Measurements from ENCODE around the gene FAF1.
"Not testable (repeated sequence)": the region's sequence is repeated elsewhere in the genome, so short reads cannot be mapped to it uniquely, and the experiment has no call there.

The FAF1 gene

DNA sequence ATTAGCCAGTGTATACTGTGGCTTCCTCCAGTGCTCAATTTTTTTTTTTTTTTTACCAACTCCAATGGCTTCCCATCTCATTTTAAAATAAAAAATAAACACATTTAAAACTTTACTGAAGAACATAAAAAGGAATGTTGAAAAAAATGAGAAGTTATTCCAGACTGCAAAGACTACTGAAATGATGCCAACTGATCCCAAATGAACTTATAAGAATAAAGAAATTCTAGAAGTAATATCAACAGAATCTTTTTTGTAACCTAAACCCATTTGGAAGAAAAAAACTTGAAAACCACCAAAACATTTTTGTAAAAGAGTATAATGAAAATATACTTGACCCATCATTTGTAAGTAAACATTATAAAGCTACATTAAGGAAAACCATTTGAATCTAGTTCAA is 129.4 kb downstream of the FAF1 start:
- Histone ChIP-seq H3K4me2 (ENCODE audit: low read length) (no peak overlapping the region), H3K79me2 (ENCODE audit: control insufficient read depth, low read length) (peaks cover 63% of the 10 kb centered on the region), H3K9me3 (ENCODE audit: control insufficient read depth, insufficient read depth, low read length) (no peaks in the 10 kb centered on the region), H3K27me3 (ENCODE audit: control insufficient read depth, low read length) (no peaks in the 10 kb centered on the region), H3K36me3 (ENCODE audit: control insufficient read depth, low read length) (no peaks in the 10 kb centered on the region; the same call in 1 of the 2 replicates), H3K27ac (ENCODE audit: low read depth, low read length) (no peak overlapping the region), H3K9me2 (replicated peaks; ENCODE audit: control insufficient read depth, low read length) (no peaks in the 10 kb centered on the region), H3K4me3 (ENCODE audit: low read length) (no peak overlapping the region), H4K20me1 (ENCODE audit: control insufficient read depth, insufficient read depth, low read depth, low read length) (peaks cover 3% of the 10 kb centered on the region; the same call in 1 of the 2 replicates), H3F3A (ENCODE audit: control insufficient read depth, insufficient read depth) (no peaks in the 10 kb centered on the region), H3K4me1 (ENCODE audit: control insufficient read depth, low read length) (no peaks in the 10 kb centered on the region)
- no peak for TF ChIP-seq EZH2phosphoT487 (IDR thresholded peaks at IDR 0.05; ENCODE audit: borderline replicate concordance, low read length)
- TF ChIP-seq, protein P1, sequence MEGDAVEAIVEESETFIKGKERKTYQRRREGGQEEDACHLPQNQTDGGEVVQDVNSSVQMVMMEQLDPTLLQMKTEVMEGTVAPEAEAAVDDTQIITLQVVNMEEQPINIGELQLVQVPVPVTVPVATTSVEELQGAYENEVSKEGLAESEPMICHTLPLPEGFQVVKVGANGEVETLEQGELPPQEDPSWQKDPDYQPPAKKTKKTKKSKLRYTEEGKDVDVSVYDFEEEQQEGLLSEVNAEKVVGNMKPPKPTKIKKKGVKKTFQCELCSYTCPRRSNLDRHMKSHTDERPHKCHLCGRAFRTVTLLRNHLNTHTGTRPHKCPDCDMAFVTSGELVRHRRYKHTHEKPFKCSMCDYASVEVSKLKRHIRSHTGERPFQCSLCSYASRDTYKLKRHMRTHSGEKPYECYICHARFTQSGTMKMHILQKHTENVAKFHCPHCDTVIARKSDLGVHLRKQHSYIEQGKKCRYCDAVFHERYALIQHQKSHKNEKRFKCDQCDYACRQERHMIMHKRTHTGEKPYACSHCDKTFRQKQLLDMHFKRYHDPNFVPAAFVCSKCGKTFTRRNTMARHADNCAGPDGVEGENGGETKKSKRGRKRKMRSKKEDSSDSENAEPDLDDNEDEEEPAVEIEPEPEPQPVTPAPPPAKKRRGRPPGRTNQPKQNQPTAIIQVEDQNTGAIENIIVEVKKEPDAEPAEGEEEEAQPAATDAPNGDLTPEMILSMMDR (IDR thresholded peaks at IDR 0.05; ENCODE audit: low read depth, low read length, poor library complexity, severe bottlenecking), result no peak

DNA sequence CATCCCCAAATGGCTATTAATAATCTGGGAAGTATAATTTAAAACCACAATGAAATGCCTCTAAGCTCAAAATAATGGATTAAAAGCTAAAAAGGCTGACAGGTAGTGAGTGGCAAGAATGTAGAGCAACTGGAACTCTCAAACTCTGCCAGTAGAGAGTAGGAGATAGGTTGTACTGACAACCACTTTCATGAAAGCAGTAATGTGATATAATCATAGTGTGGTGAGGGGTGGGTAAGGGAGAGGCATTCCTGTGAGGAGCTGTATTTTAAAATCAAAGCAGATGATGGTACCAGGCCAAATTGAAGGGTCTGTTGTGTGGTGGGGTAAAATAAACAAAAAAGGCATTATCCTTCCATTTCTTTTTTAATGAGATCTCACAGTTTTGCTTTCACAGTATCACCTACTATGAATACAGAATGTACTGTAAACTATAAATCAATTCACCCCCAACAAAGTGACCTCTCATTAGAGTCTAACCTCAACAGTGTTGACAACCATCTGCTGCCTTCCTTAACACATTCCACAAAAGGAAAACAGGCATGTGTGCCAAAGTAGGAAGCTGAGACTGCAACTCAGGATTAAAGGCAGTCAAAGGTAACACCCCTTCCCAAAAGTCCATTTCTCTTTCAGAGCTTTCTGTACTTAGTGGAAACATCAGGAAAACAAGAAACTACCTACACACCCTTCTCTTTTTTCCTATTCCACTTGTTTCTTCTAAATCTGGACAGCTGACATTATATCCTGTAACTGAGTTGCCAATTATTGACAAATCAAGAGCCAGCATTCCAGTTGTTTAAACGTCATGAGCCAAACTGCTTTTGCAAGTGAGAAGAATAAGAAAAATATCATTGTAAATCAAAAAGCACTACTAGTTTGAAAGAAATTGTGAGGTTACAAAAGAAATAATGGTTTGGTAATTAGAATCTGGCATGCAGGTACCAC is 130.8 kb downstream of the FAF1 start:
- no peaks in the 10 kb centered on the region for H3K27me3 ChIP-seq (ENCODE audit: control insufficient read depth, low read length)
- H3F3A ChIP-seq (ENCODE audit: control insufficient read depth, insufficient read depth), result no peaks in the 10 kb centered on the region
- no peak overlapping the region for H3K4me3 ChIP-seq (ENCODE audit: low read length)
- no peak overlapping the region for H3K27ac ChIP-seq (ENCODE audit: low read depth, low read length)
- H3K4me2 ChIP-seq (ENCODE audit: low read length), result no peak overlapping the region
- peaks cover 65% of the 10 kb centered on the region for H3K79me2 ChIP-seq (ENCODE audit: control insufficient read depth, low read length)
- H3K9me2 ChIP-seq (replicated peaks; ENCODE audit: control insufficient read depth, low read length), result no peaks in the 10 kb centered on the region
- H3K9me3 ChIP-seq (ENCODE audit: control insufficient read depth, insufficient read depth, low read length), result no peaks in the 10 kb centered on the region
- H4K20me1 ChIP-seq (ENCODE audit: control insufficient read depth, insufficient read depth, low read depth, low read length), result no peaks in the 10 kb centered on the region
- H3K36me3 ChIP-seq (ENCODE audit: control insufficient read depth, low read length), result no peaks in the 10 kb centered on the region
- no peaks in the 10 kb centered on the region for H3K4me1 ChIP-seq (ENCODE audit: control insufficient read depth, low read length)
- no peak for TF ChIP-seq EZH2phosphoT487 (IDR thresholded peaks at IDR 0.05; ENCODE audit: borderline replicate concordance, low read length)
- TF ChIP-seq, protein P1 (IDR thresholded peaks at IDR 0.05; ENCODE audit: low read depth, low read length, poor library complexity, severe bottlenecking), result no peak

DNA sequence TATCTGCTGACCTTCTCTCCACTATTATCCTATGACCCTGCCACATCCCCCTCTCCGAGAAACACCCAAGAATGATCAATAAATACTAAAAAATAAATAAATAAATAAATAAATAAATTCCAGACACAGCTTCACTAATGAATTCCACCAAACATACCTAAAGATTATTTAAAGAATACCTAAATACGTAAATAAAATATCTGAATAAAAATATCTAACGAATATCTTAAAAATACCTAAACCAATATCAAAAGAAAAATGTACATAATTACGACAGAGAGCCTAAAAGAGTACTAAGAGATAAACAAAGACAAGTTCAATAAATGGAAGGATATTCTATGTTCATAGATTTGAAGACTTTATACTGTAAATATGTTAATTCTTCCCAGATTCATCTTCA is 132.5 kb downstream of the FAF1 start:
- H3K27ac ChIP-seq (ENCODE audit: low read depth, low read length), result no peak overlapping the region
- no peak for TF ChIP-seq EZH2phosphoT487 (IDR thresholded peaks at IDR 0.05; ENCODE audit: borderline replicate concordance, low read length)
- TF ChIP-seq, protein P1 (IDR thresholded peaks at IDR 0.05; ENCODE audit: low read depth, low read length, poor library complexity, severe bottlenecking), result no peak
- H4K20me1 ChIP-seq (ENCODE audit: control insufficient read depth, insufficient read depth, low read depth, low read length), result no peaks in the 10 kb centered on the region

DNA sequence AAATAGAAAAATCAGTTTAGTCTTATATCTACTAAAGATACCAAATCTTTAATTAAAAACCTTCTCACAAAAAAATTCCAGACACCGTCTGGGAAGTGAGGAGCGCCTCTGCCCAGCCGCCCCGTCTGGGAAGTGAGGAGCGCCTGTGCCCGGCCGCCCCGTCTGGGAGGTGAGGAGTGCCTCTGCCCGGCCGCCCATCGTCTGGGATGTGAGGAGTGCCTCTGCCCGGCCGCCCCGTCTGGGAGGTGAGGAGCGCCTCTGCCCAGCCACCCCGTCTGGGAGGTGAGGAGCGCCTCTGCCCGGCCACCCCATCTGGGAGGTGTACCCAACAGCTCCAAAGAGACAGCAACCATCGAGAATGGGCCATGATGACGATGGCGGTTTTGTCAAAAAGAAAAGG is 133.3 kb downstream of the FAF1 start:
- not testable (repeated sequence) for H3K4me2 ChIP-seq (ENCODE audit: low read length); H3K9me2 ChIP-seq (replicated peaks; ENCODE audit: control insufficient read depth, low read length); H3K9me3 ChIP-seq (ENCODE audit: control insufficient read depth, insufficient read depth, low read length); H3K4me3 ChIP-seq (ENCODE audit: low read length); H3K27ac ChIP-seq (ENCODE audit: low read depth, low read length); H3K27me3 ChIP-seq (ENCODE audit: control insufficient read depth, low read length); H3F3A ChIP-seq (ENCODE audit: control insufficient read depth, insufficient read depth); H3K36me3 ChIP-seq (ENCODE audit: control insufficient read depth, low read length); H3K4me1 ChIP-seq (ENCODE audit: control insufficient read depth, low read length); H4K20me1 ChIP-seq (ENCODE audit: control insufficient read depth, insufficient read depth, low read depth, low read length)
- H3K79me2 ChIP-seq (ENCODE audit: control insufficient read depth, low read length), result peaks cover 53% of the 10 kb centered on the region

More for the DNA sequence above, 132.5 kb downstream of the FAF1 start:
- no peak overlapping the region for H3K4me3 ChIP-seq (ENCODE audit: low read length)
- no peaks in the 10 kb centered on the region for H3K4me1 ChIP-seq (ENCODE audit: control insufficient read depth, low read length)
- H3F3A ChIP-seq (ENCODE audit: control insufficient read depth, insufficient read depth), result no peaks in the 10 kb centered on the region
- H3K9me2 ChIP-seq (replicated peaks; ENCODE audit: control insufficient read depth, low read length), result no peaks in the 10 kb centered on the region
- no peaks in the 10 kb centered on the region for H3K27me3 ChIP-seq (ENCODE audit: control insufficient read depth, low read length)
- no peaks in the 10 kb centered on the region for H3K9me3 ChIP-seq (ENCODE audit: control insufficient read depth, insufficient read depth, low read length)
- peaks cover 55% of the 10 kb centered on the region for H3K79me2 ChIP-seq (ENCODE audit: control insufficient read depth, low read length)
- H3K36me3 ChIP-seq (ENCODE audit: control insufficient read depth, low read length), result no peaks in the 10 kb centered on the region
- no peak overlapping the region for H3K4me2 ChIP-seq (ENCODE audit: low read length)

Data from DOHH2 (cell line).